ENCODE measurements around the gene SCEL.

DNA sequence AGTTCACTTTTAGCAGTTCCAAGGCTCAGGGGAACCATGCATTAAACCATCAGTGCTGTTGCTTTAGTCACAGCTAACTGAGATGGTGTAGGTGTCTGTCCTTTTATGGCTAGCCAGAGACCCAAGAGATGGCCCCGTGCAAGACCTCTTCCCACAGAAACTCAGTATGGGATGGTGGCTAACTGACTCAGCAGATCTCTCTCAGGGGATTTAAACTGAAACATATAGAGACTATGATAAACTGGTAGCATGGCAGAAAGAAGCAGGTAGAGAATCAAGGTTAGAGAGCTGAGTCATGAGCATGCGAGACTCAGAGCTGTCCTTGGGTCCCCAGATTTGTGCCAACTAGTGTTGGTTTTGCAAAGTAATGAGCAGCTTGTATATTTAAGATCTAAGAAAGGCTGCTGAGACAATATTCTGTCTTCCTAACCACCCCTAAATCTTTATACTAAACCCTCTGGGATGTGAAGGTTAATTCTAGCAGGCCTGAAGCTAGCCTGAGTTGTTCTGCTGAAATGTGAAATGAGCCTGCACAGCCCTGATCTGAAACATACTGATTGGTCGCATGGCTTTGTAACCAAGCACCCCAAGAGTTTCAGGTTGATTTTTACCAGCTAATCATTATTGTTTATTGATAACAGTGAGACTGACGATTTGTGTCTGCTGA is 6.5 kb upstream of the SCEL start:
- no peak for TF ChIP-seq POLR2AphosphoS5 (IDR thresholded peaks at IDR 0.05; ENCODE audit: low read depth, low read length)
- no peak for TF ChIP-seq POLR2A (IDR thresholded peaks at IDR 0.05; ENCODE audit: low read depth, low read length)

Measured in GM12891 (cell line).